OCI-LY1 (cell line): Measurements from ENCODE around the gene SGPP1.
A peak's percentile ranks its signal among the peaks of the same experiment; 100 is the strongest.

Source experiments
- H2AFZ ChIP-seq: fragments of 200-600 bp; sonication (generic), shearing (Covaris generic); 2 replicates; pipeline ENCODE4 v1.6.0; 2014; ENCODE audit warnings: antibody characterized with exemption, mild to moderate bottlenecking, low read length
- H3F3A ChIP-seq: fragments of 200-600 bp; sonication (generic), shearing (Covaris generic); 2 replicates; pipeline ENCODE4 v1.6.0; 2014; ENCODE audit warnings: mild to moderate bottlenecking, antibody characterized with exemption, low read length, moderate library complexity; ENCODE audit not compliant: insufficient read depth
- H3K27ac ChIP-seq: fragments of 200-600 bp; sonication (generic); 2 replicates; pipeline ENCODE4 v1.5.1; 2014; ENCODE audit warnings: low read length, mixed run types, mild to moderate bottlenecking, low read depth; ENCODE audit not compliant: poor library complexity, severe bottlenecking
- H3K27me3 ChIP-seq: fragments of 200-600 bp; sonication (generic); 2 replicates; pipeline ENCODE4 v1.6.0; 2014; ENCODE audit warnings: antibody characterized with exemption, mild to moderate bottlenecking, low read length, moderate library complexity; ENCODE audit not compliant: insufficient read depth
- H3K36me3 ChIP-seq: fragments of 200-600 bp; sonication (generic); 2 replicates; pipeline ENCODE4 v1.6.1; 2014; ENCODE audit warnings: mild to moderate bottlenecking, antibody characterized with exemption, low read length, moderate library complexity, mixed read lengths; ENCODE audit not compliant: insufficient read depth
- H3K4me1 ChIP-seq: fragments of 200-600 bp; sonication (generic); 2 replicates; pipeline ENCODE4 v1.5.1; 2014; ENCODE audit warnings: mild to moderate bottlenecking, low read length, moderate library complexity; ENCODE audit not compliant: insufficient read depth, severe bottlenecking
- H3K4me2 ChIP-seq: fragments of 200-600 bp; sonication (generic), shearing (Covaris generic); 2 replicates; pipeline ENCODE4 v1.6.1; 2014; ENCODE audit warnings: low read length
- H3K4me3 ChIP-seq: fragments of 200-600 bp; sonication (generic); 2 replicates; pipeline ENCODE4 v1.5.1; 2014; ENCODE audit warnings: low read length, low read depth, mild to moderate bottlenecking, mixed read lengths; ENCODE audit not compliant: poor library complexity, severe bottlenecking
- H3K79me2 ChIP-seq: fragments of 200-600 bp; shearing (Covaris generic); 2 replicates; pipeline ENCODE4 v1.6.1; 2016; ENCODE audit warnings: mixed run types, low read length, mixed read lengths; ENCODE audit not compliant: insufficient read depth
- H3K9ac ChIP-seq: fragments of 200-600 bp; sonication (generic), shearing (Covaris generic); 2 replicates; pipeline ENCODE4 v1.6.1; 2014; ENCODE audit warnings: mild to moderate bottlenecking, low read length, mixed read lengths
- H3K9me2 ChIP-seq: fragments of 200-600 bp; sonication (generic), shearing (Covaris generic); 2 replicates; pipeline ENCODE4 v1.6.1; 2014; ENCODE audit warnings: low read depth, mild to moderate bottlenecking, low read length, mixed read lengths
- H3K9me3 ChIP-seq: fragments of 200-600 bp; shearing (Covaris generic); 2 replicates; pipeline ENCODE4 v1.6.1; 2014; ENCODE audit warnings: low read length, mixed read lengths
- H4K20me1 ChIP-seq: fragments of 200-600 bp; sonication (generic), shearing (Covaris generic); 2 replicates; pipeline ENCODE4 v1.6.0; 2016; ENCODE audit warnings: mild to moderate bottlenecking, low read length; ENCODE audit not compliant: insufficient read depth
- EZH2 ChIP-seq: fragments of 200-600 bp; sonication (generic), shearing (Covaris generic); IDR thresholded peaks from 2 replicates; pipeline ENCODE4 v1.8.0; 2017; ENCODE audit warnings: borderline replicate concordance, mixed run types, mild to moderate bottlenecking, antibody characterized with exemption, low read length, moderate library complexity, mixed read lengths
- TF ChIP-seq, protein P1 (sequence below): fragments of 200-600 bp; sonication (generic), shearing (Covaris generic); IDR thresholded peaks from 2 replicates; pipeline ENCODE4 v1.5.1; 2017; ENCODE audit warnings: mild to moderate bottlenecking, antibody characterized with exemption, low read length, moderate library complexity, mixed read lengths

The SGPP1 gene

GRCh38 chr14:63737582-63738006 is 9.7 kb upstream of the SGPP1 start:
- H3K9ac ChIP-seq, result no peak overlapping the region
- H3F3A ChIP-seq, result no peaks in the 10 kb centered on the region
- no peaks in the 10 kb centered on the region for H3K27me3 ChIP-seq
- peak overlapping the region; percentile 21 for H3K27ac ChIP-seq
- H3K9me2 ChIP-seq, result no peaks in the 10 kb centered on the region
- H3K4me1 ChIP-seq, result peaks cover 26% of the 10 kb centered on the region
- peak overlapping the region; percentile 52 for H3K4me2 ChIP-seq
- no peak for TF ChIP-seq EZH2
- TF ChIP-seq, protein P1, sequence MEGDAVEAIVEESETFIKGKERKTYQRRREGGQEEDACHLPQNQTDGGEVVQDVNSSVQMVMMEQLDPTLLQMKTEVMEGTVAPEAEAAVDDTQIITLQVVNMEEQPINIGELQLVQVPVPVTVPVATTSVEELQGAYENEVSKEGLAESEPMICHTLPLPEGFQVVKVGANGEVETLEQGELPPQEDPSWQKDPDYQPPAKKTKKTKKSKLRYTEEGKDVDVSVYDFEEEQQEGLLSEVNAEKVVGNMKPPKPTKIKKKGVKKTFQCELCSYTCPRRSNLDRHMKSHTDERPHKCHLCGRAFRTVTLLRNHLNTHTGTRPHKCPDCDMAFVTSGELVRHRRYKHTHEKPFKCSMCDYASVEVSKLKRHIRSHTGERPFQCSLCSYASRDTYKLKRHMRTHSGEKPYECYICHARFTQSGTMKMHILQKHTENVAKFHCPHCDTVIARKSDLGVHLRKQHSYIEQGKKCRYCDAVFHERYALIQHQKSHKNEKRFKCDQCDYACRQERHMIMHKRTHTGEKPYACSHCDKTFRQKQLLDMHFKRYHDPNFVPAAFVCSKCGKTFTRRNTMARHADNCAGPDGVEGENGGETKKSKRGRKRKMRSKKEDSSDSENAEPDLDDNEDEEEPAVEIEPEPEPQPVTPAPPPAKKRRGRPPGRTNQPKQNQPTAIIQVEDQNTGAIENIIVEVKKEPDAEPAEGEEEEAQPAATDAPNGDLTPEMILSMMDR, result no peak
- H2AFZ ChIP-seq, result peak overlapping the region; percentile 56
- no peaks in the 10 kb centered on the region for H3K9me3 ChIP-seq
- H4K20me1 ChIP-seq, result no peaks in the 10 kb centered on the region
- H3K36me3 ChIP-seq, result no peaks in the 10 kb centered on the region
- no peak overlapping the region for H3K4me3 ChIP-seq
- H3K79me2 ChIP-seq, result no peaks in the 10 kb centered on the region

DNA sequence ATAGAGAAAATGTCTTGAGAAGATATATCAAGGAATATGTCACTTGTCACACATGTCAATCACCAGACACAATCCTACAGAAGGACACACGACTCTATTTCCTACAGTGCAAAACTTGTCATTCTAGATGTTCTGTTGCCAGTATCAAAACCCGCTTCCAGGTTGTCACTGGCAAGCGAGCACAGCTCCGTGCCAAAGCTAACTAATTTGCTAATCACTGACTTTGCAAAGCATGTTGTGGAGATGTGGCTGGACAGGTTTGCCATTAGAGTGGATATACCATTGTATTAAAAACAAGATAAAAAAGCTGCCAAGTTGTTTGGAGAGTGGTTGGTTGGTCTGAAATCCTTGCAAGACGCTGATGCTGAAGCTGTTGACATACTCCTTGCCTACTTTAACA is 7.9 kb upstream of the SGPP1 start:
- Histone ChIP-seq H3F3A (no peaks in the 10 kb centered on the region), H4K20me1 (no peaks in the 10 kb centered on the region), H3K27me3 (no peaks in the 10 kb centered on the region), H3K27ac (no peak overlapping the region), H3K79me2 (no peaks in the 10 kb centered on the region), H3K4me1 (peaks cover 25% of the 10 kb centered on the region), H3K4me3 (no peak overlapping the region), H3K9me3 (no peaks in the 10 kb centered on the region), H2AFZ (no peak overlapping the region), H3K9ac (no peak overlapping the region), H3K9me2 (no peaks in the 10 kb centered on the region), H3K4me2 (no peak overlapping the region), H3K36me3 (no peaks in the 10 kb centered on the region)
- TF ChIP-seq EZH2, result no peak
- TF ChIP-seq, protein P1, result no peak

DNA sequence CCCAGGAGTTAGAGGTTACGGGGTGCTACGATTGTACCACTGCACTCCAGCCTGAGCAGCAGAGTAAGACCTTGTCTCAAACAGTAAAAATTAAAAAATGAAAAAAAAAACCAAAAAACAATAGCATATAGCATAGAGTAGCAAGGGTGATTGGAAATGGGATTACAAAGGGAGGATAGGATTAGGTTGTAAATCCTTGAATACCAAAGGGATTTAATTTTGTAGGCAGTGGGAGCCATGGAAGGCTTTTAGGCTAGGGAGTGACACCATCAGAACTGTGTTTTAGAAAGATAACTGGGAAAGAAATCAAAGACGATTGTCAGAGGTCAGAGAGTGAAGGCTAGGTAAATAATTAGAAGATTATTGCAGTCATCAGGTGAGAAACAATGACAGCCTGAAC is 2.8 kb upstream of the SGPP1 start:
- no peaks in the 10 kb centered on the region for H3K36me3 ChIP-seq
- H3K79me2 ChIP-seq, result peaks cover 18% of the 10 kb centered on the region
- no peak for TF ChIP-seq EZH2
- TF ChIP-seq, protein P1, result no peak
- no peak overlapping the region for H3K4me3 ChIP-seq
- no peaks in the 10 kb centered on the region for H4K20me1 ChIP-seq
- H3F3A ChIP-seq, result peaks cover 4% of the 10 kb centered on the region; the same call in 1 of the 2 replicates
- no peak overlapping the region for H3K9ac ChIP-seq
- no peak overlapping the region for H3K4me2 ChIP-seq
- peaks cover 8% of the 10 kb centered on the region for H3K4me1 ChIP-seq
- H3K9me3 ChIP-seq, result no peaks in the 10 kb centered on the region
- no peak overlapping the region for H3K27ac ChIP-seq
- H3K27me3 ChIP-seq, result no peaks in the 10 kb centered on the region
- H2AFZ ChIP-seq, result no peak overlapping the region
- no peaks in the 10 kb centered on the region for H3K9me2 ChIP-seq
